H1 (cell line): Measurements from ENCODE around the gene SCN4A. TPM values are rescaled to one million over a fixed set of nuclear protein-coding genes. Genes with fewer than 3 reads are reported as not detected.
"Not testable (repeated sequence)": the region's sequence is repeated elsewhere in the genome, so short reads cannot be mapped to it uniquely, and the experiment has no call there.

Experiments
- CTCF ChIA-PET: fragments of 300-600 bp; sonication (Branson Sonifier 250); formaldehyde crosslinking; loops from one replicate; lab custom pipeline; 2021; ENCODE audit not compliant: partially characterized antibody; lab: Charles Lee
- POLR2A ChIA-PET: fragments of 300-600 bp; sonication (Branson Sonifier 250); formaldehyde crosslinking; loops from one replicate; lab custom pipeline; 2021; ENCODE audit warnings: inconsistent platforms; ENCODE audit not compliant: partially characterized antibody; lab: Charles Lee
- DNase-seq, 2 experiments: peaks; one replicate each; pipeline versions ENCODE4 v3.0.0 to v3.0.0-alpha.2; 2010 to 2022; ENCODE audit warnings: low spot score in 2 of 2, low read depth in 1 of 2, mixed read lengths in 1 of 2
- FAIRE-seq: peaks from 2 replicates; lab custom pipeline; 2011; peaks lifted over from hg19 to GRCh38; lab: Jason Lieb, UNC
- H2AFZ ChIP-seq: 2 replicates; pipeline ENCODE4 v1.8.1; 2012; ENCODE audit warnings: low read length, inconsistent platforms
- H2AK5ac ChIP-seq: 2 replicates; pipeline ENCODE4 v1.6.1; 2013; ENCODE audit warnings: low read depth, low read length
- H2BK120ac ChIP-seq: replicated peaks from 2 replicates; pipeline ENCODE3; 2013; ENCODE audit warnings: low read depth, low read length, inconsistent platforms
- H2BK12ac ChIP-seq: 2 replicates; pipeline ENCODE4 v1.6.1; 2013; ENCODE audit warnings: low read depth, low read length
- H2BK15ac ChIP-seq: 2 replicates; pipeline ENCODE4 v1.6.1; 2013; ENCODE audit warnings: low read length
- H2BK20ac ChIP-seq: 2 replicates; pipeline ENCODE4 v1.6.1; 2013; ENCODE audit warnings: low read length
- H2BK5ac ChIP-seq: 2 replicates; pipeline ENCODE4 v1.6.1; 2013; ENCODE audit warnings: low read depth, low read length
- H3K14ac ChIP-seq: 2 replicates; pipeline ENCODE4 v1.6.1; 2013; ENCODE audit warnings: inconsistent platforms; ENCODE audit not compliant: insufficient read length
- H3K18ac ChIP-seq: 2 replicates; pipeline ENCODE4 v1.6.1; 2013; ENCODE audit warnings: low read length; ENCODE audit errors: extremely low read depth
- H3K23ac ChIP-seq: 2 replicates; pipeline ENCODE4 v1.6.1; 2013; ENCODE audit warnings: inconsistent platforms; ENCODE audit not compliant: insufficient read length
- H3K23me2 ChIP-seq: 2 replicates; pipeline ENCODE4 v1.6.1; 2013; ENCODE audit warnings: low read depth, low read length
- H3K27ac ChIP-seq: 2 replicates; pipeline ENCODE4 v1.6.1; 2011; ENCODE audit warnings: low read depth, low read length, inconsistent platforms
- H3K27me3 ChIP-seq, 4 experiments: replicated peaks in 1 of 4; 1 replicate in 1 of 4; 2 replicates in 3 of 4; pipeline versions ENCODE4 v1.6.1 to v1.8.1; 2011 to 2013; ENCODE audit warnings: low read length in 3 of 4, mild to moderate bottlenecking in 3 of 4, inconsistent platforms in 2 of 4, mixed read lengths in 2 of 4, moderate library complexity in 1 of 4; ENCODE audit not compliant: control insufficient read depth in 3 of 4, insufficient read depth in 3 of 4; ENCODE audit errors: extremely low read depth in 1 of 4
- H3K36me3 ChIP-seq, 4 experiments: 2 replicates each; pipeline versions ENCODE4 v1.6.1 to v1.8.1; 2011 to 2013; ENCODE audit warnings: mild to moderate bottlenecking in 4 of 4, low read length in 3 of 4, moderate library complexity in 2 of 4, control low read depth in 1 of 4, inconsistent platforms in 1 of 4; ENCODE audit not compliant: insufficient read depth in 4 of 4, control insufficient read depth in 2 of 4
- H3K4ac ChIP-seq: replicated peaks from 2 replicates; pipeline ENCODE3; 2013; ENCODE audit warnings: low read length, low read depth, mixed read lengths, inconsistent platforms; ENCODE audit not compliant: insufficient read length
- H3K4me1 ChIP-seq, 4 experiments: replicated peaks in 1 of 4; 1 replicate in 1 of 4; 2 replicates in 3 of 4; pipeline versions ENCODE4 v1.6.1 to v1.8.1; 2011 to 2013; ENCODE audit warnings: low read length in 3 of 4, inconsistent platforms in 2 of 4, mixed read lengths in 1 of 4; ENCODE audit not compliant: insufficient read depth in 4 of 4, control insufficient read depth in 3 of 4
- H3K4me2 ChIP-seq, 2 experiments: 2 replicates each; pipeline versions ENCODE4 v1.6.1 to v1.8.1; 2011 to 2013; ENCODE audit warnings: low read depth in 2 of 2, low read length in 2 of 2, control low read depth in 1 of 2, inconsistent platforms in 1 of 2, mild to moderate bottlenecking in 1 of 2; ENCODE audit not compliant: insufficient read depth in 1 of 2
- H3K4me3 ChIP-seq, 4 experiments: fragments of 200-600, 300-600 bp in 1 of 4; sonication (generic), shearing (Covaris generic), sonication (Bioruptor Twin) in 1 of 4; 2 replicates each; pipeline versions ENCODE4 v1.5.1 to v1.8.1; 2011 to 2016; ENCODE audit warnings: low read length in 4 of 4, low read depth in 3 of 4, control low read depth in 2 of 4, inconsistent platforms in 2 of 4, mild to moderate bottlenecking in 2 of 4, mixed read lengths in 1 of 4, moderate library complexity in 1 of 4; ENCODE audit not compliant: insufficient read depth in 2 of 4; ENCODE audit errors: extremely low read depth in 1 of 4
- H3K56ac ChIP-seq: replicated peaks from 2 replicates; pipeline ENCODE3; 2013; ENCODE audit warnings: low read depth, mild to moderate bottlenecking, mixed read lengths, low read length, inconsistent platforms; ENCODE audit not compliant: insufficient read length
- H3K79me1 ChIP-seq: 2 replicates; pipeline ENCODE4 v1.6.1; 2013; ENCODE audit warnings: low read depth, low read length, control low read depth
- H3K79me2 ChIP-seq, 2 experiments: 2 replicates each; pipeline versions ENCODE4 v1.6.1 to v1.8.1; 2012 to 2013; ENCODE audit warnings: low read length in 2 of 2, mild to moderate bottlenecking in 2 of 2, inconsistent platforms in 1 of 2; ENCODE audit not compliant: insufficient read depth in 2 of 2, control insufficient read depth in 1 of 2
- H3K9ac ChIP-seq, 4 experiments: replicated peaks in 1 of 4; 1 replicate in 1 of 4; 2 replicates in 3 of 4; pipeline versions ENCODE4 v1.6.1 to v1.8.1; 2011 to 2013; ENCODE audit warnings: low read depth in 3 of 4, low read length in 3 of 4, control low read depth in 2 of 4, mild to moderate bottlenecking in 2 of 4, moderate library complexity in 2 of 4, inconsistent platforms in 1 of 4; ENCODE audit errors: extremely low read depth in 1 of 4
- H3K9me3 ChIP-seq, 2 experiments: 2 replicates each; pipeline versions ENCODE4 v1.6.1 to v1.8.1; 2012 to 2013; ENCODE audit warnings: mild to moderate bottlenecking in 2 of 2, moderate library complexity in 2 of 2, control low read depth in 1 of 2, inconsistent platforms in 1 of 2, low read depth in 1 of 2, low read length in 1 of 2, mixed read lengths in 1 of 2; ENCODE audit not compliant: insufficient read depth in 2 of 2
- H4K20me1 ChIP-seq, 2 experiments: replicated peaks in 1 of 2; 2 replicates each; pipeline versions ENCODE3 to v1.8.1; 2011 to 2013; ENCODE audit warnings: inconsistent platforms in 2 of 2, low read length in 2 of 2, mild to moderate bottlenecking in 1 of 2; ENCODE audit not compliant: insufficient read depth in 2 of 2, control insufficient read depth in 1 of 2
- H4K5ac ChIP-seq: 2 replicates; pipeline ENCODE4 v1.6.1; 2013; ENCODE audit warnings: low read length, low read depth, mixed read lengths, inconsistent platforms; ENCODE audit not compliant: insufficient read length
- H4K8ac ChIP-seq: 2 replicates; pipeline ENCODE4 v1.8.0; 2013; ENCODE audit warnings: mild to moderate bottlenecking, moderate library complexity, low read length, inconsistent platforms; ENCODE audit not compliant: insufficient read depth; ENCODE audit errors: extremely low read depth
- H4K91ac ChIP-seq: replicated peaks from 2 replicates; pipeline ENCODE3; 2013; ENCODE audit warnings: low read length, mixed read lengths, inconsistent platforms; ENCODE audit not compliant: insufficient read length
- CTCF ChIP-seq, 3 experiments: IDR thresholded peaks; 1 replicate in 2 of 3; 2 replicates in 1 of 3; pipeline versions ENCODE4 v1.5.1 to v1.6.1; 2011; ENCODE audit warnings: low read length in 3 of 3, mild to moderate bottlenecking in 3 of 3, inconsistent platforms in 2 of 3, low read depth in 1 of 3, moderate library complexity in 1 of 3; ENCODE audit not compliant: insufficient read depth in 1 of 3; ENCODE audit errors: control extremely low read depth in 1 of 3
- RAD21 ChIP-seq, 2 experiments: IDR thresholded peaks in 1 of 2; conservative IDR thresholded peaks in 1 of 2; 2 replicates each; pipeline ENCODE4 v1.6.1; 2011; ENCODE audit warnings: low read depth in 2 of 2, low read length in 2 of 2, improper control_type of control experiment in 1 of 2, inconsistent platforms in 1 of 2, mild to moderate bottlenecking in 1 of 2, moderate library complexity in 1 of 2
- WGBS, 2 experiments: shearing (Covaris generic) in 1 of 2; methylation state at CpG; one replicate each; pipeline versions ENCODE4 v1.1.6 to v1.1.7; 2013 to 2015; ENCODE audit warnings: low lambda C conversion rate in 2 of 2, mixed read lengths in 2 of 2, inconsistent platforms in 1 of 2, low coverage in 1 of 2, missing lambda C conversion rate in 1 of 2; ENCODE audit not compliant: insufficient replicate concordance in 2 of 2, insufficient coverage in 1 of 2, insufficient read length in 1 of 2; ENCODE audit errors: extremely low coverage in 1 of 2, missing lambda C conversion rate in 1 of 2; 5-methylcytosine and 5-hydroxymethylcytosine counted together
- polyA plus RNA-seq, 7 experiments: library from polyadenylated mRNA; depleted of rRNA in 3 of 7; stranded (reverse) in 5 of 7; unstranded in 2 of 7; fragments of >200 nt in 5 of 7; fragments of 200-250 nt in 2 of 7; gene quantifications; 1 replicate in 5 of 7; 2 replicates in 1 of 7; 4 replicates in 1 of 7; pipeline versions ENCODE4 v1.2.1 to v1.2.3, GENCODE V29; 2011 to 2013; ENCODE audit warnings: missing spikeins in 2 of 7, mixed read lengths in 2 of 7
- total RNA-seq: library from RNA; stranded (reverse); fragmentation: NEBNext Ultra II Directional; extraction: Animal tissue kit (Norgen Biotek cat#: 25700); gene quantifications from 2 replicates; pipeline ENCODE4 v1.2.1, GENCODE V29; 2021

The SCN4A gene
- total and polyA plus RNA-seq, 2 of the 8 experiments (the other 6 are each of a cell fraction or from before 2014, with no cell fraction given): 5.0 to 8.5 TPM

DNA sequence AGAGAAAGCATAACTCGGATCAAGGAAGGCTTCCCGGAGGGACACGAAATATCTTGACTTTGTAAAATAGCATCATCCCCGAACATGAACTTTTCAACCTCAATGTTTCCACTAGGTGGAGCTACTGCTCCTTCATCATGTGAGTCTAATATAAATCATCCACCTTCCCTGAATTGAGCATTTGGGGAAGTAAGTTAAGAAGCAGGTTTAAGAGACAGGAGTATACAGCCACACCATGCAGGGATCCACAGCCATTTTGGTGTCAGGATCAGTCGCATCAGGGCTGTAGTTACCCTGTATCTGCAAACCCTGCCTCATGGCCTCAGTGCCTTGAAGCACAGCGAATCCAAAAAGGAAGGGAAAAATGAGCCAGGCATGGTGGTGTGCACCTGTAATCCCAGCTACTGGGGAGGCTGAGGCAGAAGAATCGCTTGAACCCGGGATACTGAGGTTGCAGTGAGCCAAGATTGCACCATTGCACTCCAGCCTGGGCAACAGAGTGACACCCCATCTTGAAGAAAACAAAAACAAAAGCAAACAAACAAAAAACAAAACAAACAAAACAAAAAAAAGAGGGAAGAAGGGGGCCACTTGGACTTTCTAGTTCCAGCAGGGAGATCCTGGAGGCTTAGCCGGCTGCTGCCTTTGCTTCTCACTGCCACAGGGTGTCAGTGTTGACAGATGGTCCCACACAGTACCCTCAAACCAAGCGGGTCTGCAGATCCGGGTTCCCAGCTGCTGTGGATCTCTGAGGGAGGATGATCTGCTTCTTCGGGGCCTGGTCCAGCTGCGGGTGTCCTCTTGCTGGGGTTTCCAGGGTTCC lies 83.5 kb downstream of the SCN4A start:
- H2AK5ac ChIP-seq, H3K4me1 ChIP-seq, H2BK15ac ChIP-seq, H3K79me2 ChIP-seq, FAIRE-seq, H3K9ac ChIP-seq, H4K20me1 ChIP-seq, H3K4me2 ChIP-seq, H2BK20ac ChIP-seq, H3K23ac ChIP-seq, H3K14ac ChIP-seq, H3K79me1 ChIP-seq, H2AFZ ChIP-seq, H4K91ac ChIP-seq, H3K56ac ChIP-seq, H3K36me3 ChIP-seq, H2BK12ac ChIP-seq, H3K4ac ChIP-seq, H3K27ac ChIP-seq, H4K8ac ChIP-seq, H2BK5ac ChIP-seq, H3K9me3 ChIP-seq, H3K18ac ChIP-seq, H2BK120ac ChIP-seq, H3K4me3 ChIP-seq, H4K5ac ChIP-seq, H3K23me2 ChIP-seq, H3K27me3 ChIP-seq: not testable (repeated sequence)
- TF ChIP-seq CTCF (IDR thresholded peaks at IDR 0.05; ENCODE audit: control extremely low read depth in 1 of 3, insufficient read depth in 1 of 3, low read depth in 1 of 3, low read length in 3 of 3) (peak; percentile 60 to 67 (median 66)), RAD21 (IDR thresholded peaks at IDR 0.05 in 1 of 2, conservative IDR thresholded peaks at IDR 0.05 in 1 of 2; ENCODE audit: low read depth in 2 of 2, low read length in 2 of 2) (peak; percentile 46 to 58)
- WGBS, 2 experiments: 50% methylated on average over 13 of the region's 13 CpGs; no CpG with 5 or more reads in 1 of the 2 experiments
- ChIA-PET POLR2A (interaction anchor here (1.0 kb wide), 1 partner anchor 29 kb away, joined by 3 read pairs; no protein-coding TSS in a partner anchor), CTCF (interaction anchor here (0.6 to 7.2 kb wide), 29 partner anchors 8 to 1661 kb away, joined by 3 to 87 read pairs (median 5); partner anchors contain the start of genes CSHL1, ERN1, GH1 and GH2)
- peak in 1 of 2 experiments; percentile 65 for DNase-seq
